ENCODE measurements around the gene POTEH.
"Not testable (repeated sequence)": the region's sequence is repeated elsewhere in the genome, so short reads cannot be mapped to it uniquely, and the experiment has no call there.

POTEH gene

DNA sequence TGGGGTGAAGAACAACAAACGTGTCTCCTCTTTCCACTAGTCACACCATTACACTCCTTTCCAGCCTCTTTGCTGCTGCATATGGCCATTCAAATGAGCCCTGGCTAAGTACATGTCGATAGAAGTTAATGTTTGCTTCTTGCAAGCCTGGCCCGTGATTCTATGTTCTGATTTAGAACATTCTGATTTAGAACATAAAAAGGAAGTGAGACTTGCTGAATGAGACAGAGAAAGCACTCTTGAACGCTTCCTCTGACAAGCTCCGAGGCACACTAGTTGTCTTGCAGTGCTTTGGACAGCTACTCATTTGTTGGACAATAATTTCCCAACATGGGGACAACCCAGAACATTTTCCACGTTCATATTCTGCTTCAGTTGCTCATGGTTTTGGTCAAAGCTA, 5.1 kb upstream of the POTEH start:
- H3K9me3 ChIP-seq (ENCODE audit: control insufficient read depth in 1 of 2, low read length in 2 of 2); H3K4me3 ChIP-seq (ENCODE audit: low read depth in 1 of 2, low read length in 2 of 2); H3K9ac ChIP-seq (ENCODE audit: low read depth in 1 of 2, low read length in 2 of 2); H3K27ac ChIP-seq (ENCODE audit: low read depth, low read length); H3K4me1 ChIP-seq (ENCODE audit: control insufficient read depth in 1 of 2, insufficient read depth in 2 of 2, low read length in 2 of 2); H3K27me3 ChIP-seq (ENCODE audit: control insufficient read depth in 1 of 2, insufficient read depth in 2 of 2, low read length in 2 of 2); H3K36me3 ChIP-seq (ENCODE audit: control insufficient read depth in 1 of 2, insufficient read depth in 2 of 2, low read length in 2 of 2): not testable (repeated sequence)

DNA sequence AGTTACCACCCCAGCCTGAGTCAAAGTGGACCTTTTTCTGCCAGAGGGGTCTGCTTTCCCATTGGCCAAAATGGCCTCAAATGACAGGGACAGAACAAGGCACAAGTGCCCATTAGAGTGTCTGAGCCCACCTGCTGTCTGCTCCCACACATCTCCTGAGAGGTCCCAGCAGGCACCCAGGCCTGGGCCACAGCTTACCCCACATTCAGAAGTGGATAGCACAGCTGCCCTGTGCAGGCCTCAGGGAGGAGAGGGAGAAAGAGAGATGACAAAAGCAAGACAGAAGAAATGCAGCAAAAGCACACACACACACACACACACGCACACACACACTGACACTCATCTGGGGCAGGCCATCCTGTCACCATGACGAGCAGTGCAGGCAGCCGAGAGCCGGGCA, 4.2 kb upstream of the POTEH start:
- not testable (repeated sequence) for H3K27ac ChIP-seq (ENCODE audit: low read depth, low read length); H3K27me3 ChIP-seq (ENCODE audit: control insufficient read depth in 1 of 2, insufficient read depth in 2 of 2, low read length in 2 of 2); H3K9me3 ChIP-seq (ENCODE audit: control insufficient read depth in 1 of 2, low read length in 2 of 2); H3K9ac ChIP-seq (ENCODE audit: low read depth in 1 of 2, low read length in 2 of 2); H3K4me1 ChIP-seq (ENCODE audit: control insufficient read depth in 1 of 2, insufficient read depth in 2 of 2, low read length in 2 of 2); H3K36me3 ChIP-seq (ENCODE audit: control insufficient read depth in 1 of 2, insufficient read depth in 2 of 2, low read length in 2 of 2); H3K4me3 ChIP-seq (ENCODE audit: low read depth in 1 of 2, low read length in 2 of 2)

DNA sequence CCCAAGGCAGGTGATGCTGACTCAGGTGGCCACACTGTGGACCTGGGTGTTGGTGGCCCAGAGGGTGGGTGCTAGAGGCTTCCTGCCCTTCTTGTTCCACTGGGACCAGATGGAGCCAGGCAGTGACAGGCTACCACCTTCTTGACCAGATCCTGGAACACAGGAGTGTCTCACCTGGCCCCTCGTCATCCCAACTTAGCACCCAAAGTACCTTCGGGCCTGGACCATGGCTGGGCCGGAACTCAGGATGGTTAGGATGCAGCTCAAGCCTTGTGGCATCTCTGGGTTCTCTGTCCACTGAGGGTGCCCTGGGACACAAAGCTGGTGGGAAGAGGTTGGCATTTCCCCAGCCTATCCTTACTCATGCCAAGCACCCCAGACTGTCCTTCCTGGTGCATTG, 2.7 kb upstream of the POTEH start:
- not testable (repeated sequence) for H3K27me3 ChIP-seq (ENCODE audit: control insufficient read depth in 1 of 2, insufficient read depth in 2 of 2, low read length in 2 of 2); H3K9me3 ChIP-seq (ENCODE audit: control insufficient read depth in 1 of 2, low read length in 2 of 2); H3K36me3 ChIP-seq (ENCODE audit: control insufficient read depth in 1 of 2, insufficient read depth in 2 of 2, low read length in 2 of 2); H3K9ac ChIP-seq (ENCODE audit: low read depth in 1 of 2, low read length in 2 of 2); H3K4me1 ChIP-seq (ENCODE audit: control insufficient read depth in 1 of 2, insufficient read depth in 2 of 2, low read length in 2 of 2); H3K27ac ChIP-seq (ENCODE audit: low read depth, low read length); H3K4me3 ChIP-seq (ENCODE audit: low read depth in 1 of 2, low read length in 2 of 2)

DNA sequence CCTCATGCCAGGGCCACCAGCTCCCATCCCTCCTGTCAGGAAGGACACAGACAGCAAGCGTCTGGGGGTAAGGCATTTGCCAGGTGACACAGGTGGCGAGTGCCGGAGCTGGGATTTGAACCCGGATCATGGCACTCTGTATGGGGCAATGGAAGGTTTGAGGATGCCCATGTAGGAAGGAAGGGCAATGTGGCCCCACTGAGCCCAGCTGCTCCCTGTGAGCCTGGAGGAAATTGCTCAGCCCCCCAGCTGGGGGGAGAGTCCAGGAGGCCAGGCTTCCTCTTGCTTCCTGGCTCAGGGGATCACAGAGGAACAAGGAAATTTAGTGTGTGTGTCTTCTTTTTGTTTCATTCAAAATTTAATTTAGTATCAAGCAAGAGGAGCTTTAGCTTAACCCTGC, 2.1 kb upstream of the POTEH start:
- H3K27ac ChIP-seq (ENCODE audit: low read depth, low read length); H3K4me3 ChIP-seq (ENCODE audit: low read depth in 1 of 2, low read length in 2 of 2); H3K4me1 ChIP-seq (ENCODE audit: control insufficient read depth in 1 of 2, insufficient read depth in 2 of 2, low read length in 2 of 2); H3K9me3 ChIP-seq (ENCODE audit: control insufficient read depth in 1 of 2, low read length in 2 of 2); H3K36me3 ChIP-seq (ENCODE audit: control insufficient read depth in 1 of 2, insufficient read depth in 2 of 2, low read length in 2 of 2); H3K9ac ChIP-seq (ENCODE audit: low read depth in 1 of 2, low read length in 2 of 2); H3K27me3 ChIP-seq (ENCODE audit: control insufficient read depth in 1 of 2, insufficient read depth in 2 of 2, low read length in 2 of 2): not testable (repeated sequence)

DNA sequence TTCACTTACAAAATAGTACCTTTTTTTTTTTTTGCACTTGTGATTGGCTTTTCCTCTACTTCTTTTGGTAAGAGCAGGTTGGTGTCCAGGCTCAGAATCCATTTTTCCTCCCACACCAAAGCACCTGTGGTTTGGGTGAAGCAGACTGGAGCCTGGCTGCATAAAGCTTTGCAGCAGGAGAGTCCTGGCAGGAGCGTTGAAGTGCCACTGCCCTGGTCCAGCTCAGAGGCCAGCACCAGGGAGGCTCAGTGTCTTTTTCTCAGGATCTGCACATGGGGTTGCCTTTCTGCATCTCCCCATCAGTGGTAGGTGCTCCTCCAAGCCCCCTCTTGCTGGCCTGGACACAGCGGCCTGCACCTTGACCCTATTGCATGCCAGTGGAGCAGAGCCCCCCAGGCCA, 1.7 kb upstream of the POTEH start:
- not testable (repeated sequence) for H3K4me1 ChIP-seq (ENCODE audit: control insufficient read depth in 1 of 2, insufficient read depth in 2 of 2, low read length in 2 of 2); H3K9me3 ChIP-seq (ENCODE audit: control insufficient read depth in 1 of 2, low read length in 2 of 2); H3K27me3 ChIP-seq (ENCODE audit: control insufficient read depth in 1 of 2, insufficient read depth in 2 of 2, low read length in 2 of 2); H3K27ac ChIP-seq (ENCODE audit: low read depth, low read length); H3K4me3 ChIP-seq (ENCODE audit: low read depth in 1 of 2, low read length in 2 of 2); H3K36me3 ChIP-seq (ENCODE audit: control insufficient read depth in 1 of 2, insufficient read depth in 2 of 2, low read length in 2 of 2); H3K9ac ChIP-seq (ENCODE audit: low read depth in 1 of 2, low read length in 2 of 2)

DNA sequence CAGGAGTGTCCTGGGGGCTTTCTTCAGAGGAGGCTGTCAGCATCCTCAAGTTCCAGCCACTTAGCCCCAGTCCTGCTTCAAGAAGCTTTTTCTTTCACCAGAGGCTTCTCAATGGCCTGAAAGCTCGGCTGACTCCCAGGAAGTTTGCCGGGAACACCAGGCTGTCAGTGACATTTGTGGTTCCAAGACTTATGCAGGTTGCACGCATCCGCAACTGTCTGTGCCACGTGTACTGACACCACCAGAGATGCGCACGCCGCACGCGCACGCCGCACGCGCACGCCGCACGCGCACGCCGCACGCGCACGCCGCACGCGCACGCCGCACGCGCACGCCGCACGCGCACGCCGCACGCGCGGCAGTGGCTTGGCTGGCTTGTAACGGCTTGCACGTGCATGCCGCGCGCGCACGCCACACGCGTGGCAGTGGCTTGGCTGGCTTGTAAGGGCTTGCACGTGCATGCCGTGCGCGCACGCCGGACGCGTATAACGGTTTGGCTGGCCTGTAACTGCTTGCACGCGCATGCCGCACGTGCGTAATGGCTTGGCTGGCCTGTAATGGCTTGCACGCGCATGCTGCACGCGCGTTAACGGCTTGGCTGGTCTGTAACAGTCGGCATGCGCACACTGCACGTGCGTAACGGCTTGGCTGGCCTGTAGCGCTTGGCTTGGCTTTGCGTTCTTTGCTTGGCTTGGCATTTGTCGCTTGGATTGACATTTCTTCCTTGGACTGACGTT, 646 bp upstream of the POTEH start:
- not testable (repeated sequence) for H3K27ac ChIP-seq (ENCODE audit: low read depth, low read length); H3K4me3 ChIP-seq (ENCODE audit: low read depth in 1 of 2, low read length in 2 of 2); H3K27me3 ChIP-seq (ENCODE audit: control insufficient read depth in 1 of 2, insufficient read depth in 2 of 2, low read length in 2 of 2); H3K9ac ChIP-seq (ENCODE audit: low read depth in 1 of 2, low read length in 2 of 2); H3K9me3 ChIP-seq (ENCODE audit: control insufficient read depth in 1 of 2, low read length in 2 of 2); H3K36me3 ChIP-seq (ENCODE audit: control insufficient read depth in 1 of 2, insufficient read depth in 2 of 2, low read length in 2 of 2); H3K4me1 ChIP-seq (ENCODE audit: control insufficient read depth in 1 of 2, insufficient read depth in 2 of 2, low read length in 2 of 2)

DNA sequence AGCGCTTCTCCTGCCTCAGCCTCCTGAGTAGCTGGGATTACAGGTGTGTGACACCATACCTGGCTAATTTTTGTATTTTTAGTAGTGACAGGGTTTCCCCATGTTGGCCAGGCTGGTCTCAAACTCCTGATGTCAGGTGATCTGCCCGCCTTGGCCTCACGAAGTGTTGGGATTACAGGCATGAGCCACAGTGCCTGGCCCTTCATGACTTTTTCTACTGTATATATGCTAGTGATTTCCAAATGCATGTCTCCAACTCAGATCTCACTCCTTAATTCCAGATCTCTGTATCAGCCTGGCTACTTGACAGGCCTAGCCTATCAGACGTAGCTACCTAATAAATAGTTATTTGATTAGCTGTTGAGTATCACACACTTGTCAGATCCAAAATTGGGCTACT, 23.8 kb downstream of the POTEH start:
- H3K27ac ChIP-seq (ENCODE audit: low read depth, low read length); H3K9me3 ChIP-seq (ENCODE audit: control insufficient read depth in 1 of 2, low read length in 2 of 2); H3K4me1 ChIP-seq (ENCODE audit: control insufficient read depth in 1 of 2, insufficient read depth in 2 of 2, low read length in 2 of 2); H3K27me3 ChIP-seq (ENCODE audit: control insufficient read depth in 1 of 2, insufficient read depth in 2 of 2, low read length in 2 of 2); H3K36me3 ChIP-seq (ENCODE audit: control insufficient read depth in 1 of 2, insufficient read depth in 2 of 2, low read length in 2 of 2); H3K9ac ChIP-seq (ENCODE audit: low read depth in 1 of 2, low read length in 2 of 2); H3K4me3 ChIP-seq (ENCODE audit: low read depth in 1 of 2, low read length in 2 of 2): not testable (repeated sequence)

DNA sequence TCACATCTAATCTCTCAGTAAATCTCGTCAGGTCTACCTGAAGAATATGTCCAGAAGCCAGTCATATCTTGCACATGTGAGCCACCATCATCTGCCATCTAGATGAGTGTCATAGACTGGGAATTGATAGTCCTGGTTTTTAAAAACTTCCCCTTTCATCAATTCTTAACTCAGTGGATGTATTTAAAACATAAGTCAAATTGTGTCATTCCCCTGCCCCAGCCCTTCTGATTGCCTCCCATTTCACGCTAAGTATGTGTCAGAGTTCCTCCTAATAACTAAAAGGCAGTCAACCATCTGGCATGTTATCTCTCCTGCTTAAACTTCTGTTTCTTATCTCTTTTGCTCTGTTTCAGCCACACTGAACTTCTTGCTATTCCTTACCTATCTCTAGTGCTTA, 24.3 kb downstream of the POTEH start:
- not testable (repeated sequence) for H3K36me3 ChIP-seq (ENCODE audit: control insufficient read depth in 1 of 2, insufficient read depth in 2 of 2, low read length in 2 of 2); H3K27me3 ChIP-seq (ENCODE audit: control insufficient read depth in 1 of 2, insufficient read depth in 2 of 2, low read length in 2 of 2); H3K4me1 ChIP-seq (ENCODE audit: control insufficient read depth in 1 of 2, insufficient read depth in 2 of 2, low read length in 2 of 2); H3K4me3 ChIP-seq (ENCODE audit: low read depth in 1 of 2, low read length in 2 of 2); H3K9ac ChIP-seq (ENCODE audit: low read depth in 1 of 2, low read length in 2 of 2); H3K9me3 ChIP-seq (ENCODE audit: control insufficient read depth in 1 of 2, low read length in 2 of 2); H3K27ac ChIP-seq (ENCODE audit: low read depth, low read length)

DNA sequence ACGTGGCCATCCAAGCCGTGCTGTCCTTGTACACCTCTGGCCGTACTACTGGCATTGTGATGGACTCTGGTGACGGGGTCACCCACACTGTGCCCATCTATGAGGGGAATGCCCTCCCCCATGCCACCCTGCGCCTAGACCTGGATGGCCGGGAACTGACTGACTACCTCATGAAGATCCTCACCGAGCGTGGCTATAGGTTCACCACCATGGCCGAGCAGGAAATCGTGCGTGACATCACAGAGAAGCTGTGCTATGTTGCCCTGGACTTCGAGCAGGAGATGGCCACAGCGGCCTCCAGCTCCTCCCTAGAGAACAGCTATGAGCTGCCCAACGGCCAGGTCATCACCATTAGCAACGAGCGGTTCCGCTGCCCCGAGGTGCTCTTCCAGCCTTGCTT, 32.1 kb downstream of the POTEH start:
- not testable (repeated sequence) for H3K9ac ChIP-seq (ENCODE audit: low read depth in 1 of 2, low read length in 2 of 2); H3K27ac ChIP-seq (ENCODE audit: low read depth, low read length); H3K9me3 ChIP-seq (ENCODE audit: control insufficient read depth in 1 of 2, low read length in 2 of 2); H3K27me3 ChIP-seq (ENCODE audit: control insufficient read depth in 1 of 2, insufficient read depth in 2 of 2, low read length in 2 of 2); H3K4me3 ChIP-seq (ENCODE audit: low read depth in 1 of 2, low read length in 2 of 2); H3K36me3 ChIP-seq (ENCODE audit: control insufficient read depth in 1 of 2, insufficient read depth in 2 of 2, low read length in 2 of 2); H3K4me1 ChIP-seq (ENCODE audit: control insufficient read depth in 1 of 2, insufficient read depth in 2 of 2, low read length in 2 of 2)

DNA sequence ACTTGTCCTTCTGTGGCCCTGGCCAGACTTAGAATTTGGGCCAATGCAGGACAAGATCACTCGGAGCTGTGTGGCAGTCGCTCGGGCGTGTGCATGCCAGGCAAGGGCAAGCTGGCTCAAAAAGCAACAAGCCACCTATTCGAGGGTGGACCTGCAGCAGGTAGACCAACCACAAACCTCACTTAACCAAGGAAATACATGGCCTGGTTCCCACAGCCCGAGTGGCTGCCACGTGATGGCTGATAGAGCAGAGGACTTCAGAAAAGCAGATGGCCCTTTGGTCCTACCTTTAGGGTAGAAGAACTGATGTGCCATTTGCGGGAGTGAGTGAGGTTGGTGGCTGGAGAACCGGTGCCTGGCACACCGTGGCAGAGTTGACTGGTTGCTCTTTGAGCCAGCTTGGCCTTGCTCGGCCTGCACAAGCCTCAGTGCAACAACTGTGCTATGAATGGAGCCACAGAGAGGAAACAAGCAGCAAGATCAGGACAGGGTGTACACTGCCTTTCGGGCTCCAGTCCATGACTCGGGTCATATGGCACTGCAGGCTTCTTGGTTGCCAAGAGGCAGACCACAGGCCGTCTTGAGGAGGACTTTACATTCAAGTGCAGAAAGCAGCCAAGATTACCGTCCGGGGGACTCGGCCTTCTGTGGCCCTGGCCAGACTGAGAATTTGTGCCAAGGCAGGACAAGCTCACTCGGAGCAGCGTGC, 39.5 kb downstream of the POTEH start:
- not testable (repeated sequence) for H3K4me3 ChIP-seq (ENCODE audit: low read depth in 1 of 2, low read length in 2 of 2); H3K4me1 ChIP-seq (ENCODE audit: control insufficient read depth in 1 of 2, insufficient read depth in 2 of 2, low read length in 2 of 2); H3K36me3 ChIP-seq (ENCODE audit: control insufficient read depth in 1 of 2, insufficient read depth in 2 of 2, low read length in 2 of 2); H3K27ac ChIP-seq (ENCODE audit: low read depth, low read length); H3K9ac ChIP-seq (ENCODE audit: low read depth in 1 of 2, low read length in 2 of 2); H3K9me3 ChIP-seq (ENCODE audit: control insufficient read depth in 1 of 2, low read length in 2 of 2); H3K27me3 ChIP-seq (ENCODE audit: control insufficient read depth in 1 of 2, insufficient read depth in 2 of 2, low read length in 2 of 2)

DNA sequence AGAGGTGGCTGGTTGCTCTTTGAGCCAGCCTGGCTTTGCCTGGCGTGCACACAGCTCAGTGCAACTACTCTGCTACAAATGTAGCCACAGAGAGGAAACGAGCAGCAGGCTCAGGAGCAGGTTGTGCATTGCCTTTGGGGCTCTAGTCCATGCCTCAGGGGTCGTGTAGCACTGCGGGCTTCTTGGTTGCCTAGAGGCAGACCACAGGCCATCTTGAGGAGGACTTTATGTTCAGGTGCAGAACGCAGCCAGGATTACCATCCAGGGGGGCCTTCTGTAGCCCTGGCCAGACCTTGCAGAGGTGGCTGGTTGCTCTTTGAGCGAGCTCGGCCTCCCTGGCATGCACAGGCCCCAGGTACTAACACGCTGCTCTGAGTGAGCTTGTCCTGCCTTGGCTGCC, 41.2 kb downstream of the POTEH start:
- H3K9ac ChIP-seq (ENCODE audit: low read depth in 1 of 2, low read length in 2 of 2); H3K9me3 ChIP-seq (ENCODE audit: control insufficient read depth in 1 of 2, low read length in 2 of 2); H3K27ac ChIP-seq (ENCODE audit: low read depth, low read length); H3K4me1 ChIP-seq (ENCODE audit: control insufficient read depth in 1 of 2, insufficient read depth in 2 of 2, low read length in 2 of 2); H3K4me3 ChIP-seq (ENCODE audit: low read depth in 1 of 2, low read length in 2 of 2); H3K27me3 ChIP-seq (ENCODE audit: control insufficient read depth in 1 of 2, insufficient read depth in 2 of 2, low read length in 2 of 2); H3K36me3 ChIP-seq (ENCODE audit: control insufficient read depth in 1 of 2, insufficient read depth in 2 of 2, low read length in 2 of 2): not testable (repeated sequence)
